Peyer's patch (tissue), 4 donors: Measurements from ENCODE around the gene TSPAN4. TPM values are rescaled to one million over a fixed set of nuclear protein-coding genes. Genes with fewer than 3 reads are reported as not detected.

ENCODE experiments used
- DNase-seq, 3 donors: peaks; one replicate each; pipeline ENCODE4 v3.0.0-alpha.2; 2017 to 2019
- H3K27ac ChIP-seq, 4 donors: fragments of 200-600 bp; sonication (generic); one replicate each; pipeline ENCODE4 v1.5.1; 2016 to 2019
- H3K27me3 ChIP-seq, 2 donors: fragments of 200-600 bp; sonication (generic); one replicate each; pipeline ENCODE4 v1.5.1; 2019
- H3K36me3 ChIP-seq, 3 donors: fragments of 200-600 bp; sonication (generic); one replicate each; pipeline ENCODE4 v1.5.1; 2016 to 2019
- H3K4me1 ChIP-seq, 4 donors: fragments of 200-600 bp; sonication (generic); one replicate each; pipeline ENCODE4 v1.5.1; 2016 to 2019
- H3K4me3 ChIP-seq, 4 donors: fragments of 200-600 bp; sonication (generic); 1 replicate in 3 of 4; 2 replicates in 1 of 4; pipeline ENCODE4 v1.5.1; 2016 to 2019; ENCODE audit warnings: mild to moderate bottlenecking in 1 of 4
- H3K9me3 ChIP-seq, 4 donors: fragments of 200-600 bp; sonication (generic); one replicate each; pipeline ENCODE4 v1.5.1; 2016 to 2019; ENCODE audit warnings: mild to moderate bottlenecking in 1 of 4
- CTCF ChIP-seq, 6 experiments: fragments of 450-650 bp in 4 of 6; fragments of 200-600 bp in 2 of 6; sonication (generic) in 1 of 6; IDR thresholded peaks; one replicate each; pipeline ENCODE4 v1.5.1; 2017 to 2019; ENCODE audit warnings: antibody characterized with exemption in 6 of 6, mild to moderate bottlenecking in 3 of 6, moderate library complexity in 1 of 6
- POLR2A ChIP-seq, 2 donors: fragments of 450-650 bp; IDR thresholded peaks; one replicate each; pipeline ENCODE4 v1.5.1; 2017; ENCODE audit warnings: antibody characterized with exemption in 2 of 2, mild to moderate bottlenecking in 2 of 2, moderate library complexity in 2 of 2
- total RNA-seq, 4 donors: library from RNA; depleted of rRNA; stranded (reverse); fragments of >200 nt; gene quantifications; one replicate each; pipeline ENCODE4 v1.1.0, GENCODE V29; 2016

TSPAN4 gene
- total RNA-seq, 4 donors from 2014 or later, result 20.0 to 52.1 (median 38.4) TPM

- peaks cover 0 to 43% (median 0%) of the 10 kb centered on the region in 3 donors for H3K36me3 ChIP-seq
- peaks cover 8 to 38% (median 14%) of the 10 kb centered on the region in 4 donors for H3K4me1 ChIP-seq
- no peak overlapping the region for H3K4me3 ChIP-seq
- H3K27ac ChIP-seq, result no peak overlapping the region
- TF ChIP-seq CTCF (IDR thresholded peaks at IDR 0.05) (no peak), POLR2A (IDR thresholded peaks at IDR 0.05) (no peak)
- no peak for DNase-seq
- no peaks in the 10 kb centered on the region for H3K9me3 ChIP-seq
- H3K27me3 ChIP-seq, result no peaks in the 10 kb centered on the region
Measured at GRCh38 chr11:802693-803466, 39.8 kb upstream of the TSPAN4 start.

- no peak for DNase-seq
- Histone ChIP-seq H3K27ac (no peak overlapping the region), H3K36me3 (peaks cover 0 to 43% (median 0%) of the 10 kb centered on the region in 3 donors), H3K9me3 (no peaks in the 10 kb centered on the region), H3K4me1 (peaks cover 11 to 41% (median 14%) of the 10 kb centered on the region in 4 donors), H3K27me3 (no peaks in the 10 kb centered on the region), H3K4me3 (no peak overlapping the region)
- TF ChIP-seq CTCF (IDR thresholded peaks at IDR 0.05) (no peak), POLR2A (IDR thresholded peaks at IDR 0.05) (no peak)
Measured at GRCh38 chr11:803467-803742, 39.2 kb upstream of the TSPAN4 start.

- no peaks in the 10 kb centered on the region for H3K27me3 ChIP-seq
- no peak for DNase-seq
- H3K9me3 ChIP-seq, result no peaks in the 10 kb centered on the region
- TF ChIP-seq CTCF (IDR thresholded peaks at IDR 0.05) (no peak), POLR2A (IDR thresholded peaks at IDR 0.05) (no peak)
- H3K36me3 ChIP-seq, result peaks cover 0 to 42% (median 0%) of the 10 kb centered on the region in 3 donors
- peaks cover 14 to 43% (median 18%) of the 10 kb centered on the region in 4 donors for H3K4me1 ChIP-seq
- peak overlapping the region in 3 of 4 donors; percentile 76 to 87 (median 82) for H3K4me3 ChIP-seq
- H3K27ac ChIP-seq, result peak overlapping the region in 3 of 4 donors; percentile 83 to 93 (median 93)
Measured at GRCh38 chr11:803770-804598, 38.7 kb upstream of the TSPAN4 start.

- peaks cover 14 to 43% (median 18%) of the 10 kb centered on the region in 4 donors for H3K4me1 ChIP-seq
- no peak for DNase-seq
- H3K27me3 ChIP-seq, result no peaks in the 10 kb centered on the region
- no peaks in the 10 kb centered on the region for H3K9me3 ChIP-seq
- TF ChIP-seq POLR2A (IDR thresholded peaks at IDR 0.05), result no peak
- TF ChIP-seq CTCF (IDR thresholded peaks at IDR 0.05), result peak in 1 of 6 experiments; percentile 1
- H3K4me3 ChIP-seq, result peak overlapping the region; percentile 47 to 87 (median 79)
- H3K27ac ChIP-seq, result peak overlapping the region; percentile 75 to 93 (median 88)
- peaks cover 0 to 36% (median 0%) of the 10 kb centered on the region in 3 donors for H3K36me3 ChIP-seq
Measured at GRCh38 chr11:804599-804964, 38.1 kb upstream of the TSPAN4 start.

- no peak for DNase-seq
- TF ChIP-seq CTCF (IDR thresholded peaks at IDR 0.05) (peak in 2 of 6 experiments; percentile 12 to 18), POLR2A (IDR thresholded peaks at IDR 0.05) (no peak)
- no peaks in the 10 kb centered on the region for H3K9me3 ChIP-seq
- no peaks in the 10 kb centered on the region for H3K27me3 ChIP-seq
- H3K36me3 ChIP-seq, result peaks cover 0 to 25% (median 0%) of the 10 kb centered on the region in 3 donors
- H3K4me1 ChIP-seq, result peaks cover 19 to 48% (median 25%) of the 10 kb centered on the region in 4 donors
- peak overlapping the region; percentile 71 to 97 (median 92) for H3K4me3 ChIP-seq
- peak overlapping the region; percentile 96 to 99 (median 98) for H3K27ac ChIP-seq
Measured at GRCh38 chr11:808427-809286, 34.0 kb upstream of the TSPAN4 start.
